HEK293T (cell line): Measurements from ENCODE around the gene OR10A6.

Source experiments
- BHLHE40 ChIP-seq: fragments of 450-650 bp; IDR thresholded peaks from 2 replicates; pipeline ENCODE4 v1.6.1; 2016; ENCODE audit warnings: mild to moderate bottlenecking, moderate library complexity, borderline replicate concordance
- CTBP1 ChIP-seq: fragments of 450-650 bp; IDR thresholded peaks from 2 replicates; pipeline ENCODE4 v1.6.1; 2016; ENCODE audit warnings: borderline replicate concordance
- FOXA1 ChIP-seq: fragments of 450-650 bp; IDR thresholded peaks from 2 replicates; pipeline ENCODE4 v1.6.1; 2016; ENCODE audit warnings: mild to moderate bottlenecking
- FOXM1 ChIP-seq: fragments of 450-650 bp; IDR thresholded peaks from 2 replicates; pipeline ENCODE4 v1.6.1; 2017; ENCODE audit warnings: mild to moderate bottlenecking, borderline replicate concordance
- HDGF ChIP-seq: fragments of 450-650 bp; IDR thresholded peaks from 2 replicates; pipeline ENCODE4 v1.6.1; 2017; ENCODE audit warnings: antibody characterized with exemption, borderline replicate concordance
- L3MBTL2 ChIP-seq: fragments of 450-650 bp; conservative IDR thresholded peaks from 2 replicates; pipeline ENCODE4 v1.6.1; 2016; ENCODE audit warnings: mild to moderate bottlenecking
- SP1 ChIP-seq: fragments of 450-650 bp; IDR thresholded peaks from 2 replicates; pipeline ENCODE4 v1.6.1; 2017
- SUZ12 ChIP-seq: fragments of 450-650 bp; IDR thresholded peaks from 2 replicates; pipeline ENCODE4 v1.6.1; 2016; ENCODE audit warnings: mild to moderate bottlenecking
- TARDBP ChIP-seq: fragments of 450-650 bp; IDR thresholded peaks from 2 replicates; pipeline ENCODE4 v1.6.1; 2016
- TF ChIP-seq, protein P1 (sequence below): fragments of 450-650 bp; IDR thresholded peaks from 2 replicates; pipeline ENCODE4 v1.6.1; 2016

DNA sequence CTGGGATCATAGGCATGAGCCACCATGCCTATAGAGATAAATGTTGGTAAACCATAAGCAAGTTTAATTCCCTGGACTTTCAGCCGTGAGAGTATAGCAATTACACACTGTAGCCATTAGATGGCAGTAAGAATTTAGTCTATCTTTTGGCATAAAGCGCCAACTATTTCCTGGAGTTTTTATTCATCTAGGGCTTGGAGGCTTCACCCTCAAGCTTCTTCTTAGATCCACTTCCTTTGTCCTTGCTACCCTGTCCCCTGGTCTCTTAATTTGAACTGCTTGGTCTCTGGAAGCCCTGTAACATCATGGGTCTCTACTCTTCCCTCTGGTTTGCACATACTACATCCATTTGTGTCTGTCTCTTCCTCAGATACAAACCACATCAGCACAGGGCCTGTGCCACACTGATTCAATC is 38.2 kb downstream of the OR10A6 start:
- TF ChIP-seq L3MBTL2, result no peak
- no peak for TF ChIP-seq SP1
- TF ChIP-seq FOXM1, result no peak
- TF ChIP-seq HDGF, result no peak
- no peak for TF ChIP-seq CTBP1
- no peak for TF ChIP-seq FOXA1
- no peak for TF ChIP-seq BHLHE40
- no peak for TF ChIP-seq SUZ12
- TF ChIP-seq, protein P1, sequence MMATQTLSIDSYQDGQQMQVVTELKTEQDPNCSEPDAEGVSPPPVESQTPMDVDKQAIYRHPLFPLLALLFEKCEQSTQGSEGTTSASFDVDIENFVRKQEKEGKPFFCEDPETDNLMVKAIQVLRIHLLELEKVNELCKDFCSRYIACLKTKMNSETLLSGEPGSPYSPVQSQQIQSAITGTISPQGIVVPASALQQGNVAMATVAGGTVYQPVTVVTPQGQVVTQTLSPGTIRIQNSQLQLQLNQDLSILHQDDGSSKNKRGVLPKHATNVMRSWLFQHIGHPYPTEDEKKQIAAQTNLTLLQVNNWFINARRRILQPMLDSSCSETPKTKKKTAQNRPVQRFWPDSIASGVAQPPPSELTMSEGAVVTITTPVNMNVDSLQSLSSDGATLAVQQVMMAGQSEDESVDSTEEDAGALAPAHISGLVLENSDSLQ, result no peak
- no peak for TF ChIP-seq TARDBP
